Dermis blood vessel endothelial cell (primary cell): Measurements from ENCODE around the gene RPL37. TPM values are rescaled to one million over a fixed set of nuclear protein-coding genes. Genes with fewer than 3 reads are reported as not detected.
"Not testable (repeated sequence)": the region's sequence is repeated elsewhere in the genome, so short reads cannot be mapped to it uniquely, and the experiment has no call there.

Source experiments
- DNase-seq: peaks from one replicate; pipeline ENCODE4 v3.0.0; 2010
- total RNA-seq: library from RNA; depleted of rRNA; stranded (reverse); fragments of >200 nt; gene quantifications from 2 replicates; pipeline ENCODE4 v1.2.3, GENCODE V29; 2014

RPL37 gene
- total RNA-seq, 1 donor from 2014 or later, result 394 TPM

DNA sequence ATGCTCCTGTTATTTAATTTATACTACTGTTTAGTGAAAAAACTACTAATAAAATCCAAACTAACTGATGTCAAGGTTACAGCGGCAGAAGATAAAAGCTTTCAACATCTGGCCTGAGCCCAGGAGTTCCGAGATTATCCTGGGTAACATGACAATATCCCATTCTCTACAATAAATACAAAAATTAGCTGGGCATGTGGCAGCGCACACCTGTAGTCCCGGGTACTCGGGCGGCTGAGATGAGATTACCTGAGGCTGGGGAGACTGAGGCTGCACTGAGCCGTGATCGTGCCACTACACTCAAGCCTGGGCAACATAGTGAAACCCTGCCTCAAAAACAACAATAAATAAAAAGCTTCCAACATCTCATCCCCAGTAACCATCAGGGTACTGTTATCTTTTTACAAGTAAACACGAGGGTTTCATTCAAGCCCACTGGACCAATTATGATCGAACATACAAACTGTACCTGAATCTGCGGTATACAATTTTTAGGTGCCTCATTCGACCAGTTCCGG, 1.3 kb downstream of the RPL37 start:
- DNase-seq, result no peak

DNA sequence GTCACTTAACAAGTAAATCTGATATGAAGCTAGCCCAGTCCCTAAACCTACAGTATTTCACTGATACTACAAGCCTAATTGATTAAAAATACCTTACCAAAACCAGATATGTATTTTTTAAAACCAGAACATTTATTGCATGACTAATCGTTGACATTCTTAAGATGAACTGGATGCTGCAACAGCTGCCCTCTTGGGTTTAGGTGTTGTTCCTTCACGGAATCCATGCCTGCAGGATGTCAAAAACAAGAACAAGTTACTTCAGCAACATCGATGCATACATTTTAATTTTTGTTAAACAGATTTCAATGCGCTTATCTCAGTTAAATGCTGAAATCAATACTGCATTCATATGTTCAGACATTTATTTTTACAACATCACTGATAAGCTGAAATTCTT, 2.7 kb downstream of the RPL37 start:
- no peak for DNase-seq

DNA sequence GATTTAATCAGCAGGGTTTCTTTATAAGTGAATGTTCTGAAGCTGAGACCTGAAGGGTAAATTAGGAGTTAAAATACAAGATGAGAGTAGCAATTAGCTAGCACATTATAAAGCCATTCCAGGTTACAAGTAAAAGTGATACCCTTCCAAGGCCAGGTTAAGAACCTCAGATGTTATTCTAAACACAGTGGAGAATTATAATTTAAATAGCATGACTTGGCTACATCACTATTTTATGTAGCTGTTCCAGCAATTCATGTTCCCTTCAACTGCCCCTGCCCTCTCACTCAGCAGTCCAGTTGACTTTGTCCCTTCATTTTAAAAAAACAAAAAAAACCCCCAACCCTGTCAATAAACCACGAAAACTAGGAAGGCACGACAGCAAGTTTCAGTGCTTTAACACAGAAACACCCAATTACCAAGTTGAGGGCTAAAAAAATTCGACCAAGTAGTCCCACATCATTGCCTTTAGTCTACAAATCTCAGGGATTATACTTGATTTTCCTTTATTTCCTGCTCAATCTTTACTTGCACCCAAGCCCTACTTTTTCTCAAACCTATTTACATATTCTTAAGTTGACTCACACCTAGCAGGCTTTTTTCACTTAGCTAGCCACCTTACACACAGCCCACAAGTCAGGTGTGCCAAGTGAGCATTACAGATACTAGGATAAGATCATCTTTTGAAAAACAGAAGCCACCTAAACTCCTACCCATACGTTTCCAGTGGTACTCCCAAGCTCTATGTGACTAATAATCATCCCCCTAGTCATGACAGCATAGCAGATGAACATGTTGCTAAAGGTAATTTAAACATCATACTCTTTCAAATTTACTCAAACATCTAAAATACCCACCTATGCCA, 3.4 kb downstream of the RPL37 start:
- no peak for DNase-seq

- no peak for DNase-seq
These were observed 5.1 kb downstream of the RPL37 start for GRCh38 chr5:40829748-40830533.

- no peak for DNase-seq
These were observed 6.0 kb downstream of the RPL37 start for GRCh38 chr5:40828690-40829661.

GRCh38 chr5:40828021-40828631, 6.9 kb downstream of the RPL37 start:
- no peak for DNase-seq

- no peak for DNase-seq
These were observed 7.6 kb downstream of the RPL37 start for GRCh38 chr5:40827188-40827977.

DNA sequence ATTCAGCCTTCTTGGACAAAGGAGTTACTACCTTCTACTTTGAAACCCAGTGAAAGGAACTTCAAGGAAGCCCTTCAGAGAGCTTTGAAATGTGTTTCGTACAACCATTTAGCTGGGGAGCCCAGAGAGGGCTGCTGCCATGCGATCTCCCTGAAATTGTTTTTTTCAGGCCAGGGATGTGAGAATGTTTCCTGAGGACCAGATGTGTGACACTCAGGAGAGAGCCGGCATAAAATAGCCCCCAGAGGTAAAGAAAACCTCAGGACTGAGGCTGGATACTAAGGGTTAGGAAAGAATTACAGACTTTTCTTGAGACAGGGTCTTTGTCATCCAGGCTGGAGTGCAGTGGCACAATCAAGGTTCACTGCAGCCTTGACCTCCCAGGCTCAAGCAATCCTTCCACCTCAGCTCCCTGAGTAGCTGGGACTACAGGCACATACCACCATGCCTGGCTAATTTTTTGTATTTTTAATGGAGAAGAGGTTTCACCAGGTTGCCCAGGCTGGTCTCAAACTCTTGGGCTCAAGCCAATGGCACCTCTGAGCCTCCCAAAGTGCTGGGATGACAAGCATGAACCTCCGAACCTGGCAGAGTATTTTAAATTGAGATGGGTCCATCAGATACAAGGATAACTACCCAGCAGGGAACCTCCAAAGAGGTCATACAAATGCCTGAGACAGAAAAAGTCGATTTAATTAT, 8.4 kb downstream of the RPL37 start:
- no peak for DNase-seq

GRCh38 chr5:40825461-40826043, 9.5 kb downstream of the RPL37 start:
- not testable (repeated sequence) for DNase-seq

DNA sequence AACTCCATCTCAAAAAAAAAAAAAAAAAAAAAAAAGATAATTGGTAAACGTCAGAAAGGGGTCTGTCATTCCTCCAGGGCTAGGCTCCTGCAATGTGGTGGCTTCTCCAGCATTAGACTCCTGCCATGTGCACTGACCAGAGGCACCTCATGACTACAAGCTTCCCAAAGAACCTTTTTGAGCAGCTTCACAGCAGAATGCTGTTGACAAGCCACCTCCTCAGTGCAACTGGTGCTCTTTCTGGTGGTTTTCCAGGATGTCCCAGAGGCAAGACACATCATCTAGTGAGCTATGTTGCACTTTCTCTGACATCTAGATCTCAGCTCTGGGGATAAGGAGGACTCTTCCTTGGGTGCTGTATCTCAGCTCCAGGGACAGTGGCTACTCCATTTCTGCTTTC, 11.6 kb downstream of the RPL37 start:
- DNase-seq, result no peak

- no peak for DNase-seq
These were observed 21.2 kb downstream of the RPL37 start for GRCh38 chr5:40813698-40814281.

DNA sequence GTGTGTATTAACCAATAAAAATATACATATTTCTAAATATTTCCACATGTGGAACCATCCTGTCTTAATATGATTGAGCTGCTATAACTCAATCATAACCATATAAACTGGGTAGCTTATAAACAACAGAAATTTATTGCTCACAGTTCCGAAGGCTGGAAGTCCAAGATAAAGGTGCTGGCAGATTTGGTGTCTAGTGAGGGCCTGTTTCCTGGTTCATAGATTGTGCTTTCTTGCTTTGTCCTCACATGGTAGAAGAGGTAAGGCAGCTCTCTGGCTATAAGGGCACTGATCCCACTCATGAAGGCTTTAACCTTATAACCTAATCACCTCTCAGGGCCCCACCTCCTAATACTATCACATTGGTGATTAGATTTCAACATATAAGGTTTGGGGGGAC, 22.9 kb downstream of the RPL37 start:
- DNase-seq, result no peak

DNA sequence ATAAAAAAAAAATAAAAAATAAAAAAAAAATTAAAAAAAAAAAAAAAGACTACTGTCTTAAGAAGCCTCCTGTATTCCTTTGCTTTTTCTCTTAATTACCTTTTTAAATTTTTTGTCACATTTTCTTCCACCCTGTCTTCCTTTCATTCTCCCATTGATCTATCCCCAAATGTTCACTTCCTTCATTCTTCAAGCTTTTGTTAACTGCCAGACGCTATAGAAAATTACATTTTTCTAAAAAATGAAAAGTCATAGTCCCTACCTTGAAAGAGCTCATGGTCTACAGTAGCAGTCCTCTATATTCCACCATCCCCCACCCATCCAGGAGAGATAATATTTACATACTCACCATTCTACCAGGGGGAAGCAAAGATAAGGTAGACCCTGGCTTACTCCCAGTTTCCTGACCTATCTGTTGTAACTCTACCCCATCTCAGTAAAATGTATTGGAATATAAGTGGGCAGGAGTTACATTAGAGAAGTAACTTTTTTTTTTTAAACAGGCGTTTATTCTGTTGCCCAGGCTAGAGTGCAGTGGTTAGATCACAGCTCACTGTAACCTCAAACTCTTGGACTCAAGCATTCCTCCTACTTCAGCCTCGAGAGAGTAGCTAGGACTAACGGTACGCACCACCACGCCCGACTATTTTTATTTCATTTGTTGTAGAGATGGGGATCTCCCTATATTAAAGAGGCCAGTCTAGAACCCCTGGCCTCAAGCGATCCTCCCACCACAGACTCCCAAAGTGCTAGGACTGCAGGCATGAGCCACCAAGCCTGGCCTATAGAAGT, 33.1 kb downstream of the RPL37 start:
- DNase-seq, result no peak

DNA sequence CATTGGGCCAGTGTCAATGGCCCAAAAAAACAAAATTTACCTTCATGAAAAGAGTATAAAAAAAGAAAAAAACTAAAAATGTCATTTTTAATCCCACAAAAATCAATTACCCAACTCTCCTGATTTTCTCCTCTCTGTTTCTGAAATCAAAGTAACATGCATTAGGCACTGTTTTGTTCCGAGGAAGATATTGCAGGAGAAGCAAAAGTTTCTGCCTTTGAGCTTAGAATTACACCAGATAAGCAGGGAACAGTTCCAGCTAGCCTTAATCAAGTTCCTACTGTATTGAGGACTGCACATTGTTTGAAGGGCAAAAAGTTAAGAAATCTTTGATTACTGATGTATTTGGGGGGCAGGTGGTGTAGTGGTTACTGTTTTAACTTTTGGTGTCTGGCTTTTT, 35.8 kb downstream of the RPL37 start:
- DNase-seq, result no peak

GRCh38 chr5:40798801-40799210, 36.2 kb downstream of the RPL37 start:
- peak; percentile 73 for DNase-seq

DNA sequence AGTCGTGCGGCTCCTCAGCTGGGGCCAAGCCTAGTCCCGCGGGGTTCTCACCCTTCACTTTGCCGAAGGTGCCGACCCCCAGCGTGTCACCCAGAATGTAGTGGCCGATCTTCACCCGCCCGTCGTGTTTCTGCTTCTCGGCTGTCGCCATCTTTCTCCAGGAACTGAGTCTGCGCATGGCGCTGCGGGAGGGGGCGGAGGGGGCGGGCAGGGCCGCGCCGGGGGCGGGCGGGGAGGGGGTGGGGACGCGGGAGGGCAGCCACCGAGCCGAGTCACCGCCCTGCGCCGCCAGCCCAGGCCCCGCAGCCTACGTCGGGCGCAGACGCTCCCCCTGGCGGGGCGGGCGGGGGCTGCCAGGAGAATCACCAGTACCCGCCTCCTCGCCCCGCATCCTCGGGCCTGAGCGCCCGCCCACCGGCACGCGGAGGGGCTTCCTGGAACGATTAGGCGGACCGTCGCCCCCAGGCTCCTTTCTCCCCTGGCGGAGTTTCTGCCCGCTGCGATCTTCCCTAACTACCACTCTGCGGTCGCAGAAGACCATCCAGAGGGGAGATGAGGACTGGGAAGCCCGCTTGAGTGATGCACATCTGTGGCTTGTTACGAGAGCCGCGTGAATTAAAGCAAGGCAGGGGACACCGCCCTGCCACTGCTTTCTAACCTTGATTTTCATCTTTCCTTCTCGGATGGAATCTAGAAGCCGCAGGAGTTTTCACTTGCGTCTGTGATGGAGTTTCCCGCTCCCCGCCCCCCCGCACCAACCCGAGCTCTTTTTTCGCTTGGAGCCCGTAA, 36.8 kb downstream of the RPL37 start, which contains the start of gene PRKAA1:
PRKAA1 (minus strand) TSS at position 363 of the 789 bp plus-strand sequence; CDS start at position 178, 185 bp downstream.
- peak; percentile 93 for DNase-seq

GRCh38 chr5:40797273-40798011, 37.6 kb downstream of the RPL37 start:
- peak; percentile 96 for DNase-seq
